ENCODE data around the gene TEX28.
"Not testable (repeated sequence)": the region's sequence is repeated elsewhere in the genome, so short reads cannot be mapped to it uniquely, and the experiment has no call there.

The TEX28 gene

DNA sequence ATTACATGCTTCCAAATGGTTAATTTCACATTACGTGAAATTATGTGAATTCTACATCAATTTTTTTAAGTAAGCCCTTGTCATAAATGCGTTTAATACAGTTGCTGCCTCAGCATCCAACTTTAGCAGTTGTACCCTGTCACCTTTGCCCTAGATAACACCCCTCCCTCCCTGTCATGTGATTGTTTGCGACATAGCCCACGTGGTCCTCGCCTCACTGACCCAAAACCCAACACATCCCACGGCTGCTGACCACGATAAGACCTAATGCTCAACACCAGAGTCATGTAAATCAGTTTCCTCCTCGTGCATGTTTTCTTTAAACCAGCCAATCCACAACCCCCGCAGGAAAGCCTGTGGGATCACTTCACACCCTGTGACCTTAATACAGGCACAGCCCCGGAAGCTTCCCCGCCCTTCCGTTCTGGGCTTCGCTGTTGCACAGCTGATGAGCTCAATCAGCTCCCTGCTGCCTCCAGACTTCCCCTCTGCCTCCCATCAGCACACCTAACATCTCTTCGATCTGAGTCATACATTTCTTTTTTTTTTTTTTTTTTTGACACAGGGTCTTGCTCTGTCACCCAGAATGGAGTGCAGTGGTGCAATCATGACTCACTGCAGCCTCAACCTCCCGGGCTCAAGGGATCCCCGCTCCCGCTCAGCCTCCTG is 47.4 kb downstream of the TEX28 start:
- DNase-seq (ENCODE audit: extremely low read depth in 1 of 2, low read depth in 1 of 2): not testable (repeated sequence)

DNA sequence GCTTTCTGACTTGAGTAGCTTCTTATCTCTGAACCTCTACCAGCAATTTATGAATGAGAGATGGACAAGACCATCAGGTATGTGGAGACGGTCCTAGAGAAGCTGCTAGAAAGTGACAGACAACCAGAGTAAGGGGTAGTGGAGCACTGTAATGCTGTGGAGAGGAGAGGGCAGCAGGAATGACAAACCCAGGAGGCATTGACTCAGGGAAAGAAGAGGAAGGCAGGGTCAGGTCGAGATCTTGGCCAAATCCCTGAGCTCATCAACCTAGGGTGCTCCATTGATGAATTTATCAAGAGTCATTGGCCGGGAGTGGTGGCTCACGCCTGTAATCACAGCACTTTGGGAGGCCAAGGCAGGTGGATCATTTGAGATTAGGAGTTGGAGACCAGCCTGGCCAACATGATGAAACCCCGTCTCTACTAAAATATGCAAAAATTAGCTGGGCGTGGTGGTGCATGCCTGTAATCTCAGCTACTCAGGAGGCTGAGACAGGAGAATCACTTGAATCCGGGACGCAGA is 54.9 kb downstream of the TEX28 start:
- DNase-seq (ENCODE audit: extremely low read depth in 1 of 2, low read depth in 1 of 2): not testable (repeated sequence)

DNA sequence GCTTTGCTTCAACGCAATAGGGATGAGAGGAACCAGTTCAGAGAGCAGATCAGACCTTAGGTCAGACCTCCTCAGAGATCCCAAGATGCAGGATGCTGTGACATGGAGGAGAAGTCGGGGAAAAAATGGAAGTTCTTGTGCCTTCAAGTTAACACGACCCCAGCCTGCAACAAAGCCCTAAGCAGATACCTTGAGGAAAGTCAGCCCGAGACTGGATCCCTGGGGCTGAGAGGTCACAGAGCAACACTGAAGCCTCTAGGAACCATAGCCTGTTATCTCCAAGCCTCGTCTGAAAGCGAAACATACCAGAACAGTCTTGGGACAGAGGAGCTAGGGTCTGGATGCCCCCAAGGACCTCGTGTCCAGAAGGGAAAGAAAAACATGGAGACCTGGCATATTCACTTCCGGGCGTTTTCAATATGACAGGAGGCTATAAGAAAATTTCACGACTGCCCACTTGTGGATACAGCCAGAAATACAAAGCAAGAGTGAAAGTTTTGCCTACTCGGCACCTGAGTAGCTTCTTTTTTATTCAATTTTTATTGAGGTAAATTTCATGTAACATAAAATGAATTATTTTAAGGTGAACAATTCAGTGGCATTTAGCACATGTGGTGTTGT is 55.9 kb downstream of the TEX28 start:
- DNase-seq (ENCODE audit: extremely low read depth in 1 of 2, low read depth in 1 of 2): not testable (repeated sequence)

DNA sequence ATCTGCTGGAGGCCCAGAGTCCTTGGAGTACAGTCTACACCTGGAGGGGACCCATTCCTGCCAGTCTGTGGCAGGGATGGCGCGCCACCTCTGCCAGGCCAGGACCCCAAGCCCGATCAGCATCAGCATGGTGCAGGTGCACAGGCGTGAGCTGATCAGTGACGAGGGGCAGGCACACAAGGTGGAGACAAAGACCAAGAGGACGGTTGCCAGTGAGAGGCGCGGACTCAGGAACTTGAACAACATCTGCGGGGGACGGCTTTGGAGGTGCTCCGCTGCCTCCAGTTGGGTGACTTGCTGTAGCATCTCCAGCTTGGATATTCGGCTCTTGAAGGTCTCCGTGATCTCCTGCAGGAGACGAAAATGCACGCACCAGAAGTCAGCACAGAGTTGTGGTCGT is 61.3 kb downstream of the TEX28 start:
- not testable (repeated sequence) for DNase-seq (ENCODE audit: extremely low read depth in 1 of 2, low read depth in 1 of 2)

DNA sequence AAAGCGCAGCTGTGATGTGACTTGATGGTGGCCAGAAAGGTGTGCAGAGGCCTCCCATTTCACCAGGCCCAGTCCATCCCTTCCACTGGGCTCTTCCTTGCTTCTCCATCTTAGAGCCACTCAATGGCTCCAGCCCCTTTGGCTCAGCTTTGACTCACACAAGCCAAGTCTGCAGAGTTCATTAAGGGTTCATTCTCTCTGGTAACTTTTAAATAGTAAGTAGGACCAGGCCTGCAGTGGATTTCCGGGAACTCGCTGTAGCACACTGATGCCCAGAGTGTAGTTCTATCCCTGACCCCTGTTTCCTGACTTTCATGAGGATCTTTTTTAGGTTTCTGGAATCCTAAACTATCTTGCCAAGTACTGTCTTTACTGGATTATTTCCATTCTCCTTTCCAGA is 63.5 kb downstream of the TEX28 start:
- DNase-seq (ENCODE audit: extremely low read depth in 1 of 2, low read depth in 1 of 2): not testable (repeated sequence)

DNA sequence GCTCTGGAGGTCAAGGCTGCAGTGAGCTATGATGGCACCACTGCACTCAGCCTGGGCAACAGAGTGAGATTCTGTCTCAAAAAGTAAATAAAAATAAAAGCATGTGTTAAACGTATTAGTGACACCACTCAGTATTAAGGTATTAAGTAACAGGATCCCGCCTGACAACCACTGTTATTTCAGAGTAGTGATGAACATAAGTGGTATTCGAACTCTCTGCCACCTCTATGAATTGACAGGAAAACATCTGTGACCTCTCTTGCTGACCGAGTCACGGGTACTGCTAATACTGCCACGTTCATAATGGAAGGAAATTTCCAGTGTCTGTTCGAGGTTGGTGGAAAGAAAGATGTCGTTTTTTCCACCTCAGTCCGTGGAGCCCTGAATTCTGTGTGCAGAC is 68.2 kb downstream of the TEX28 start:
- DNase-seq (ENCODE audit: extremely low read depth in 1 of 2, low read depth in 1 of 2): not testable (repeated sequence)

DNA sequence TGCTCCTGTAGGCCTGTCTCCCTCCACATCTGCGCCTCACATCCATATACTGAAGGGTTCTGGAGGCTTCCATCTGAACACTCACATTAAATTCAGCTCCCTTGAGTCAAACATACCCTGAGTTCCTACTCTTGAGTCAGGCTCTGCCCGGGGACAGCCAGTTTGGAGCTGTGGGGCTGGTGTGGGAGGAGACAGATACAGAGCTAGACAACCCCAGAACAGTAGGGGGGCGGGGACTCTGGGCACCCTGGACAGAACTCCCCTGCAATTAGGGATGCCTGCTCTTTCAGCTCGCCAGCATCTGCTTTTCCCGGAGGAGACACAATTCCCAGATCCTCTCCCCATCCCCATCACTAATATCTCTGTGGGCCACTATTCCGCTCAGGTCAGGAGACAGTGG is 69.6 kb downstream of the TEX28 start:
- DNase-seq (ENCODE audit: extremely low read depth in 1 of 2, low read depth in 1 of 2): not testable (repeated sequence)

All from activated CD8-positive, alpha-beta memory T cell treated with anti-CD3 and anti-CD28 coated beads for 1 hour (primary cell).